Neuron (in vitro differentiated cells): ENCODE results near the gene RAB5IF.
"Not testable (repeated sequence)": the region's sequence is repeated elsewhere in the genome, so short reads cannot be mapped to it uniquely, and the experiment has no call there.

Experiments used
- H2AFZ ChIP-seq: one replicate; pipeline ENCODE4 v1.6.1; 2013; ENCODE audit warnings: low read depth, mild to moderate bottlenecking, inconsistent platforms, low read length, moderate library complexity
- H3K27me3 ChIP-seq: one replicate; pipeline ENCODE4 v1.6.1; 2013; ENCODE audit warnings: low read length; ENCODE audit not compliant: insufficient read depth
- H3K36me3 ChIP-seq: one replicate; pipeline ENCODE4 v1.6.1; 2013; ENCODE audit warnings: low read length; ENCODE audit not compliant: insufficient read depth
- H3K4me1 ChIP-seq: one replicate; pipeline ENCODE4 v1.6.1; 2013; ENCODE audit warnings: low read length; ENCODE audit not compliant: insufficient read depth
- H3K4me3 ChIP-seq: 2 replicates; pipeline ENCODE4 v1.5.1; 2013; ENCODE audit warnings: mild to moderate bottlenecking, low read length, moderate library complexity
- H3K9me3 ChIP-seq: one replicate; pipeline ENCODE4 v1.6.1; 2013; ENCODE audit warnings: low read length

The RAB5IF gene, protein sequence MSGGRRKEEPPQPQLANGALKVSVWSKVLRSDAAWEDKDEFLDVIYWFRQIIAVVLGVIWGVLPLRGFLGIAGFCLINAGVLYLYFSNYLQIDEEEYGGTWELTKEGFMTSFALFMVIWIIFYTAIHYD

DNA sequence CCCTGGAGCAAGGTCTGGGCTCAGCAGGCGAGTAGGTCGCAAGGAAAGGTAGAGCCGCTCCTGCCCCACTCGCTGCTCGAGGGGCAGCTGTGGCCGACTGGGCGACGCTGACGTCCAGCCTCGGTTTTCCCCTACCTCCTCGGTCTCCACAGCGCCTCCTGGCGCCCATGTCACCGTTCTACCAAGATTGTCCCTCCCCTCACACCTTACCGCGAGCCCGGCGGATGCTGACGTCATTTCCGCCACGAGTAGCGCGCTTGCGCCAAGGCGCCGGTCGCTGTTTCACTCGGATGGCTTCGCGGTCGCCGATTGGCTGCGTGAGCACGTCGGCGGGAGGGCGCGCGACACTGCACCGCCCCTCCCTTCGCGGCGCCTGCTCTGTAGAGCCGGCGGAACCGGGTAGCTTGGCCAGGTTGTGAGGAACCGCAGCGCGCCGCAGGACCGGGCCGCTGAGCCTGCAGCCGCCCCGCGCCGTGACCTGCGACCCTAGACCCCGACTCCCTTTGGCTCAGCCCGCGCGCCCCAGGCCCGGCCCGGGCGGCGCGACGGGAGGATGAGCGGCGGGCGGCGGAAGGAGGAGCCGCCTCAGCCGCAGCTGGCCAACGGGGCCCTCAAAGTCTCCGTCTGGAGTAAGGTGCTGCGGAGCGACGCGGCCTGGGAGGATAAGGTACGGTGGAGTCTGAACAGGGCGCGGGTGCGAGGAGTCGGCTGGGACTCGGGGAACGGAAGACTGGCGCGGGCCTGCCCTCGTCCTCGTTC lies at the start of gene RAB5IF:
Gene RAB5IF (plus strand): TSS at position 381 of the 759 bp plus-strand sequence. CDS start 173 bp downstream, at position 554.
- H2AFZ ChIP-seq = peak within 1 kb of the TSS; percentile 57
- H3K36me3 ChIP-seq = peaks cover 22% of the 10 kb centered on the region
- H3K4me3 ChIP-seq = peak within 1 kb of the TSS; percentile 88
- no peaks in the 10 kb centered on the region for H3K27me3 ChIP-seq
- peaks cover 10% of the 10 kb centered on the region for H3K4me1 ChIP-seq
- no peaks in the 10 kb centered on the region for H3K9me3 ChIP-seq

DNA sequence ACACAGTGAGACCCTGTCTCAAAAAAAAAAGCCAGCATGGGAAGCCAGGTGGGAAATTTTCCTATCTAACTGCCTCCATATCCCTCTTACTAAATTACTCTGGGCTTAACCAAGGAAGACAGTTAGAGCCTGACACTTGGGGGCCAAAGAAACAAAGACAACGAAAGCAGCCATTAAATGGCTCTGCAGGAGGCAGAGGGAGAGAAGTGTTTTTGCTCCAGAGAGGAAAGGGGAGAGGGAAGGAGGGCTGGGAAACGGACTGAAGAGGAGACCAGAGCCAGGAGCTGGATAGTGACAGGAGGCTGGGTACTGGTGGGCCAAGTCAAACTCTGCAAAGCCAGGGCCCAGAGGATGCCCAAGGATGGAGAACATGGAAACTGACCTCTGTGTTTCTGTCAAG lies 42.9 kb upstream of the RAB5IF start:
- Histone ChIP-seq H3K9me3 (peaks cover 4% of the 10 kb centered on the region), H3K4me1 (no peaks in the 10 kb centered on the region), H2AFZ (no peak overlapping the region), H3K36me3 (no peaks in the 10 kb centered on the region), H3K4me3 (no peak overlapping the region), H3K27me3 (no peaks in the 10 kb centered on the region)

DNA sequence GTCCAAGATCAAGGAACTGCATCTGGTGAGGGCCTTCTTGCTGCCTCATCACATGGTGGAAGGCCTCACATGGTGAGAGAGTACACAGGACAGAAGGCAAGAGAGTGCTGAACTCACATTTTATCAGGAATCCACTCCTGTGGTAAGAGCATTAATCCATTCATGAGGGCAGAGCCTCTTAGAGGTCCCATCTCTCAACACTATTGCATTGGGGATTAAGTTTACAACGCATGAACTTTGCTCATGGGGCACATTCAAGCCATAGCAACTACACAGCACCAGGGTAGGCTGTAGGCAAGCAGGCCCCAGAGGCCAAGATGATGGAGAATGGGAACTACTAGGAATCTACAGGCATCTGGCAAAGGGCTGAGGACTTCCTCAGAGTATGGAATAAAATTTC lies 42.2 kb upstream of the RAB5IF start:
- no peaks in the 10 kb centered on the region for H3K27me3 ChIP-seq
- H3K4me1 ChIP-seq = no peaks in the 10 kb centered on the region
- H3K36me3 ChIP-seq = no peaks in the 10 kb centered on the region
- H3K4me3 ChIP-seq = no peak overlapping the region
- peaks cover 4% of the 10 kb centered on the region for H3K9me3 ChIP-seq
- no peak overlapping the region for H2AFZ ChIP-seq

DNA sequence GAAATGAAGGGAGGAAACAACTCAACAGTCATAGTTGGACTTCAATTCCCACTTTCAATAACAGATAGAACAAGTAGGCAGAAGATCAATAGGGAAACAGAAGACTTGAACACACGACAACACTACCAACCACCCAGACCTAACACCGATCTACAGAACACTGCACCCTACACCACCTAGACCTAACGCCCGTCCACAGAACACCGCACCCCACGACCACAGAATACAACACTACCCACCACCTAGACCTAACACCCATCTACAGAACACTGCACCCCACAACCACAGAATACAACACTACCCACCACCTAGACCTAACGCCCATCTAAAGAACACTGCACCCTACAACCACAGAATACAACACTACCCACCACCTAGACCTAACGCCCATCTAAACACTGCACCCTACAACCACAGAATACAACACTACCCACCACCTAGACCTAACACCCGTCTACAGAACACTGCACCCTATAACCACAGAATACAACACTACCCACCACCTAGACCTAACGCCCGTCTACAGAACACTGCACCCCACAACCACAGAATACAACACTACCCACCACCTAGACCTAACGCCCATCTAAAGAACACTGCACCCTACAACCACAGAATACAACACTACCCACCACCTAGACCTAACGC lies 41.4 kb upstream of the RAB5IF start:
- not testable (repeated sequence) for H3K4me1 ChIP-seq, H3K36me3 ChIP-seq, H3K4me3 ChIP-seq, H2AFZ ChIP-seq, H3K9me3 ChIP-seq, H3K27me3 ChIP-seq

DNA sequence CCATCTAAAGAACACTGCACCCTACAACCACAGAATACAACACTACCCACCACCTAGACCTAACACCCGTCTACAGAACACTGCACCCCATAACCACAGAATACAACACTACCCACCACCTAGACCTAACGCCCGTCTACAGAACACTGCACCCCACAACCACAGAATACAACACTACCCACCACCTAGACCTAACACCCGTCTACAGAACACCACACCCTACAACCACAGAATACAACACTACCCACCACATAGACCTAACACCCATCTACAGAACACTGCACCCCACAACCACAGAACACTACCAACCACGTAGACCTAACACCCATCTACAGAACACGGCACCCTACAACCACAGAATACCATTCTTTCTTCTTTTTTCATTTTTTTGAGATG lies 40.9 kb upstream of the RAB5IF start:
- H3K4me1 ChIP-seq, H2AFZ ChIP-seq, H3K4me3 ChIP-seq, H3K9me3 ChIP-seq, H3K36me3 ChIP-seq, H3K27me3 ChIP-seq: not testable (repeated sequence)

DNA sequence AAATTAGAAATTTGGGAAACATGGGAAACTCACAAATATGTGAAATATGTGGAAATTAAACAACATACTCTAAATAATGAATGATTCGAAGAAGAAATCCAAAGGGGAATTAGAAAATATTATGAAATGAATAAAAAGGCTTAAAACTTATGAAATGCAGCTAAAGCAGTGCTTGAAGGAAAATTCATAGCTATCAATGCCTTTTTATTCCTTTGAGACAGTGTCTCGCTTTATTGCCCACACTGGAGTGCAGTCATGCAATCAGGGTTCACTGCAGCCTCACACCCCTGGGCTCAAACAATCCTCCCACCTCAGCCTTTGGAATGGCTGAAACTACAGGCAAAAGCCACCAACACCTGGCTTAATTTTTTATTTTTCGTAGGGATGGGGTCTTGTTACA lies 40.1 kb upstream of the RAB5IF start:
- H3K4me1 ChIP-seq = no peaks in the 10 kb centered on the region
- no peak overlapping the region for H3K4me3 ChIP-seq
- peaks cover 4% of the 10 kb centered on the region for H3K9me3 ChIP-seq
- no peaks in the 10 kb centered on the region for H3K27me3 ChIP-seq
- no peak overlapping the region for H2AFZ ChIP-seq
- H3K36me3 ChIP-seq = no peaks in the 10 kb centered on the region

DNA sequence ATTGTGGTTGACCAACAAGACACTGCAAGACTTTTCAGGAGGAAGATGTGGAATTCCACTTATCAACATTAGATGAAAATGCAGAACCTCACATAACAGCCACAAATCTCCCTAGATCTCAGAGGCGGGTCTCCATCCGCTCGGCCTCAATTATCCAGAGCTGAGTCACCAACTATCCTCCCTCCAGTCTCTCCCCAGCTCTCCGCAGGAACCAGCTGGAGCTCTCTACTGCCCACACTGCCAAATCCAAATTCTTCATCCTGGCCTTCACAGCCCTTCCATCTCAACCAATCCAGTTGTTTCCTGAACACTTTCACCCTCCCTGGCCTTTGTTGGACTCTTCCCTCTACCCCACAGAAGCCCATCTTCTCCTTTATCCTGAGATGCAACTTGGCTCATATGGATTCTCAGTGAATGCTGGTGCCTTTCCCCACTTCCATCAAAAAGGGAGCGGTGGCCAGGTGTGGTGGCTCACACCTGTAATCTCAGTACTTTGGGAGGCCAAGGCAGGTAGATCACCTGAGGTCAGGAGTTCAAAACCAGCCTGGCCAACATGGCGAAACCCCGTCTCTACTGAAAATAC lies 35.6 kb upstream of the RAB5IF start:
- H3K36me3 ChIP-seq = no peaks in the 10 kb centered on the region
- peaks cover 17% of the 10 kb centered on the region for H3K4me1 ChIP-seq
- no peak overlapping the region for H2AFZ ChIP-seq
- no peaks in the 10 kb centered on the region for H3K27me3 ChIP-seq
- no peak overlapping the region for H3K4me3 ChIP-seq
- H3K9me3 ChIP-seq = peaks cover 2% of the 10 kb centered on the region

DNA sequence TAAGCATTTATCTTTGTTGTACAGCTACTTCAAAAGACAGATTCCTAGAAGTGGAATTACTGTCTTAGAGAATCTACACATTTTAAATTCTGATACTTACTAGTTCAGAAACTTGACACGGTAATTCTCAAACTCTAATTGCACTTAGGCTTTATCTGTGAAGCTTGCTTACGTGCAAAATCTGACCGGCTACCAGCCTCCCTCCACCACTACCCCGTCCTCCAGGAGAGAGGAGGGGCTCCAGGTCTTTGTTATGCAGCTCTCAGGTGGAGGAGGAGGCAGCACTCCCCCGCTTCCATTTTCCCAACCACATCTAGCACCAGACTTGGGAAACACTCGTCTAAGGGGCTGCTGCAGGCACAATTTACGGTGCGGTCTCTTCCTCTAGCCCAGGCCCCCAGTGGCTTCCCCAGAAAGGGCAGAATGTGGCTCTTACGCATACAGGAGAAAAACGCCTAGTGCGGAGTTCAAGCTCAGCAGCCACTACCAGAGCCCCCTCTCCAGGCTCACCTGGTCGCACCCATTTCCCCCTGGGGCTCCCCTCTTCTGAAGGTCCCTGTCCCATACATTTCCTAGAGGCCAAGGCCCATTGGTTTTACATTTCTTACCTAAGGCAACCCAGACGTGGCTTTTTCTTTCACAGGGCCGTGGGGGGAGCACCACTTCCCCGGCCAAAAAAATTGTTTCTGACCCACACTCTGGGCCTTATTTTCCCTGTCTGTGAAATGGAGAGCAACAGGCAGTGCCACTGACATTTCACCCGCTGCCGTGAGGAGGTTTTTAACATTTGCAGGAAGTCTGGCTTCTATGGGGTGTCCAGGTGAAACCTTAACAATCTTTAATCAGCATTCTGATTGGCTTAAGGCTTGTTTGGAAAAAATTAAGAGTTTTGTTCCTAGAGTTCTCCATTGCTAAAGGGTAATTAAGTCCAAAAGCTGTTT lies 33.7 kb upstream of the RAB5IF start:
- no peaks in the 10 kb centered on the region for H3K9me3 ChIP-seq
- peak overlapping the region; percentile 52 for H3K4me3 ChIP-seq
- H3K36me3 ChIP-seq = no peaks in the 10 kb centered on the region
- H3K27me3 ChIP-seq = no peaks in the 10 kb centered on the region
- peaks cover 26% of the 10 kb centered on the region for H3K4me1 ChIP-seq
- H2AFZ ChIP-seq = peak overlapping the region; percentile 28

DNA sequence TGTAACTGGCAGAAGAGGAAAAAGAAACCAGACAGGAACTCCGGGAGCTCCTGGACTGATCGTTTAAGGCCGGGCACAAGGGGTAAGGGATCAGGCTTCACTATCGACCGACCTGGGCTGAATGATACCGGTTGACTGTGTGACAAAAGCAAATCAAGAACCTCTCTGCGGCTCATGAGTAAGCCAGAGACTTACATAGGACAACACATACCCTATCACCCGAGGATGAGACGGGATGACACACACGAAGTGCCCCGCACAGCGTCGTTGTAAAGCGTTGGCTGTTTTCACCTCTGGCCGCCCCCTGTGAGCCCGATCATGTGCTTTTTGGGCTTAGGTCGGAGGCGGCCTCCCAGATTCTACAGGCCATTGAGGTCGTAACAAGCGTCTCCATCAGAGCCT lies 32.9 kb upstream of the RAB5IF start:
- no peaks in the 10 kb centered on the region for H3K9me3 ChIP-seq
- H3K36me3 ChIP-seq = no peaks in the 10 kb centered on the region
- peaks cover 26% of the 10 kb centered on the region for H3K4me1 ChIP-seq
- H3K4me3 ChIP-seq = peak overlapping the region; percentile 52
- H3K27me3 ChIP-seq = no peaks in the 10 kb centered on the region
- peak overlapping the region; percentile 7 for H2AFZ ChIP-seq

DNA sequence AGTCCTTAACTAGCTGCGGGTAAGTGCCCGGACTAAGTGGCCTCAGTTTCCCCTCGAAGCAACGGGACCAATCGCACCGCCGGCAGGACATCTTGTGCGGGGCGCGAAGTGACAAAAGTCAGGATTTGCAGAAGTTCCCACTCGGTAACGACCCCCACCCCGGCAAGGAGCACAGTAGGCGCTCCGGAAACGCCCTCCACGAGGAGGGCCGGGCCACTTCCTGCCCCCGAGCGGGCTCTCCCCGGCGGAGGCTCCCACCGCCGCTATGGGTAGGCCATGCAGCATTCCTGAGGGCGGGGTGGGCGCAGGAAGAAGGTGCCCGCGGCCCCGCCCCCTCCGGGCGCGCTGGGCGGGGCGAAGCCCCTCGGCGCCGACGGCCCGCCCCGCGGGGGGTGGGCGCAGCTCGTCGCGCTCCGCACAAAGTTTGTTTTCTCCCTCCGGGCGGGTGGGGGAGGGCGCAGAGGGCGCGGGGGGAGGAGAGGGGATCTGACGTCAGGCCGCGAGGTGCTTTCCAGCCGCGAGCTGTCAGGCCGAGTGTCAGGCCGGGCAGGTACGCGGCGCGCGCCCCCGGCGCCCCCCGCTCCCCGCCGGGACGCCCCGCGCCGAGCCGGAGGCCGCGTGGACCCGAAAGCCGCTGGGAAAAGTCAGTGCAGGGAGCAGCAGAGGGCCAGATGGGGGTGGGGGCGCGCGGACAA lies 32.3 kb upstream of the RAB5IF start, which contains the start of gene TGIF2:
Gene TGIF2 (plus strand): TSS at position 495 of the 695 bp plus-strand sequence. CDS start 5,178 bp downstream, outside the sequence.
- H3K4me3 ChIP-seq = peak within 1 kb of the TSS; percentile 89
- H3K27me3 ChIP-seq = no peaks in the 10 kb centered on the region
- no peaks in the 10 kb centered on the region for H3K9me3 ChIP-seq
- peaks cover 26% of the 10 kb centered on the region for H3K4me1 ChIP-seq
- peaks cover 4% of the 10 kb centered on the region for H3K36me3 ChIP-seq
- peak within 1 kb of the TSS; percentile 74 for H2AFZ ChIP-seq

DNA sequence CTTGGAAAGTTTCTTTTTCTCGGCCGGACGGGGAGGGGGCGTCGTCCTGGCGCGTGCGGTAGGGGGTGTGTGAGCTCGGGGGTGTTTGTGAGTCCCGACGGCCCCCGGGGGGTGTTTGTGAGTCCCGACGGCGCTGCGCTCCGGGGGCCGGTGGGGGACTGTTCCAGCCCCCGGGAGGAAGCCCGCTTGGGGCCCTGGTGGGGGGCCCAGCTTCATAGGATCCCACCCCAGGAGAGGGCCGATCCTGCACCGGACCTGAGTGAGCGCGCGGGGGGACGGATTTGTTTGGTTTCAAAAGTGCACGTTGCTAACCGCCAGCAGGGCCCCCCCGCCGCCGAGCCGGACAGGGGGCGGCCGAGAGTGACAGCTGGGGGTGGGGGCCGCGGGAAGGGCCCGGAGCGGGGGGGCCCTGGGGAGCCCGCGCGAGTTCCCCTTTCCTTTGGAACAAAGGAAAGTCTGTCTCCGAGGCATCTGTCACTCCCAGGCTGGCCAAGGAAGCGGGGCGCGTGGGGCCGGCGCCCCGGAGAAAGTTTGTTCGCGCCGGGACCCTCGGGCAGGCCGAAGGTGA lies 31.7 kb upstream of the RAB5IF start:
- Histone ChIP-seq H2AFZ (peak overlapping the region; percentile 69), H3K4me1 (peaks cover 26% of the 10 kb centered on the region), H3K36me3 (peaks cover 10% of the 10 kb centered on the region), H3K9me3 (no peaks in the 10 kb centered on the region), H3K27me3 (no peaks in the 10 kb centered on the region), H3K4me3 (peak overlapping the region; percentile 89)
